CD4-positive, alpha-beta T cell treated with Interleukin-10 for 1 hour (primary cell): ENCODE results near the gene GCH1.

Source experiments
- DNase-seq: peaks from one replicate; pipeline ENCODE4 v3.0.0-alpha.2; 2020

The GCH1 gene

GRCh38 chr14:54857830-54858269 lies 44.8 kb downstream of the GCH1 start:
- DNase-seq = no peak

GRCh38 chr14:54856152-54856551 lies 46.5 kb downstream of the GCH1 start:
- no peak for DNase-seq

GRCh38 chr14:54854181-54854580 lies 48.4 kb downstream of the GCH1 start:
- DNase-seq = no peak

DNA sequence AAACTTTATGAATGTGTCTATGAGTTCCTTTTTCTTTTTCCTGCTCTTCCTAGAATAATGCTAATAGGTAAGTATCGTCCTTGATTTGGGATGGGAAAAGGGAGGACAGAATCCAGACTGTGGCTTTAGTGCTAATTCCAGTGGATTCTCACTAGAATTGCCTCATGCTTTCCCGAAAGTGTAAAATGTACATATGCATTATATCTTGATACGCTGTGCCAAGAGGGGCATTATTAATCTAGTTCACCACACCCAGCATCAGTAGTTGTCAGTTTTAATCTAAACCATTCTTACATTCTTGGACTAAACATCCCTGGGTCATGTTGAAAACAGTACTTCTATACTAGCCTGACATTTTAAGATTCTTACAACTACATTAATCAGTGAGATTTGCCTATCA lies 49.3 kb downstream of the GCH1 start:
- no peak for DNase-seq

DNA sequence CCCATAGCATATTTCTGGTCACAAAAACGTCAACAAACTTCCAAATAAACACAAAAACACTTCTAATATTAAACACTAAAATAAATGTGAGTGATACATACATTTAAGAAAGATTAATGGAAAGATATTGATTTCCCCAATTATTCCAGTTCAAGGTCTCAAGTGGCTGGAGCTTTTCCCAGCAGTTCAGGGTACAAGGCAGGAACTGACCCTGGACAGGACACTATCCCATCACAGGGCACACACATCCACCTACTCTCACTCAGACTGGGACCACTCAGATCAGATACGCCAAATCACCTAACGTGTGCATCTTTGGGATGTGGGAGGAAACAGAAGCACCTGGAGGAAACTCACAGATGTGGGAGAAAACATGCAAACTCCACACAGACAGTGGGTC lies 50.4 kb downstream of the GCH1 start:
- no peak for DNase-seq

- DNase-seq = no peak
Observed at GRCh38 chr14:54848910-54849309, 53.7 kb downstream of the GCH1 start.

DNA sequence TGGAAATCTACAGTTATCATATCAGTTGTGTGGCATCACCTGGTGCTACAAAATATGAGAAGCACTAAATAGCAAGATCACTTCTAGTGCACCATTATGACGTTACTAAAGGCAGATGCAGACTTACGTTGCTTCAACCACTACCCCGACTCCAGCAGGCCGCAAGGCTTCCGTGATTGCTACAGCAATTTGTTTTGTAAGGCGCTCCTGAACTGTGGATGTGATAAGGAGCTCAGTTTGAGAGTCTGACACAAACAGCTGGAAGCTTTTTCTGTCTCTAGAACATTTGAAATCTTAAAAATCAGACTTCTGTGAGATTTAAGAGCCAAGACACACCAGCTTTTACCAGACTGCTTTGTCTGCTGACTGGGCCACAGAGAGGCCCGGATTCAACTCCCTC lies 57.0 kb downstream of the GCH1 start:
- no peak for DNase-seq

DNA sequence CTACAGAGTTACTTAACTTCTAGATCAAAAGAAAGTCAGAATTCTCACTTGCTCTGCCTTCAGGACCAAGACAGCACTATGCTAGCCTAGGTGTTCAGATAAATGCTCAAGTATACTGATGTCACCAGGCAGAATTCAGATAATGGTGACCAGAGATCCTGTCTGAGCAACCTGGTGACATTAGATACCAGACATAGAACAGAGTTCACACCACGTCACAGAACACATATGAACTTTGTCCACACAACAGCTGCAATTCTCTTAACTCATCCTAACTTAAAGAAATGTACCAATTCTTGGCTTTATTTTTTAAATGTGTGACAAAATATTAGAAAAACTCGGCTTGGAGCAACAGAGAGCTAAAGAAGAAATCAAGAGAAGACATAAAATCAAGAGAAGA lies 58.1 kb downstream of the GCH1 start:
- no peak for DNase-seq

DNA sequence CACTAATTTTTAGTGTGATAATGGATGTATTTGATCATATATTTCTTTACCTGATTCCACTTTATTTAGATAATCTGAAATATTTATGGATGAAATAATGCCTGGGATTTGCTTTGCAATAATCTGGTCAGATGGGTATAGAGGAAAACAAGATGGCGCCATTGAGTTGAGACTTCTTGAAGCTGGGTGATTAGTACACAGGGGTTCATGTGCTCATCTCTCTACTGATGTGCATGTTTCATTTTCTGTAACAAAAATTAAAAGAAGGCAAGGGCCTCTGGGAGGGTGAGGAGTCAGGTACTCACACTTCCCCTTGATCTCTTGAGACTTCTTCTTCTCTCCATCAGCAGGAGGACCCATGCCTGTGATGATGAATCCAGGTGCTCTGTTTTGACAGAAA lies 61.8 kb downstream of the GCH1 start:
- no peak for DNase-seq

DNA sequence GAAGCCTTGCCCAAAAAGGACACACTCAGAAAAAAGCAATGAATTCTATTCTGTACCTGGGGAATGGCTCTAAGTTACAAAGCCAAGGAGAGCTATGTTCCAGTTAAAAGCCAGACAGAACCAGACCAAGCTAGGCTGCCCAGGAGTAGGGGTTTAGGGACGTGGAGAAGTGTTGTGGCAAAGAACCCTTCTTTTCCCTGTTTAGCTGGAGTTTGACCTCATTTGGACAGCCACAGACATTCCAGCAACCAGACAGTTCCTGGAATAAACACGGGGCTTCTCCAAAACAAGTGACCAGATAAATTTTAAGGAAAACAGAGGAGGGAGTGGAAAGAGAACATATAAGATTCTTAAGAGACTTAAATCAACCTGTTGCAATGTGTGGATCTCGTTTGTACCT lies 62.3 kb downstream of the GCH1 start:
- DNase-seq = no peak

DNA sequence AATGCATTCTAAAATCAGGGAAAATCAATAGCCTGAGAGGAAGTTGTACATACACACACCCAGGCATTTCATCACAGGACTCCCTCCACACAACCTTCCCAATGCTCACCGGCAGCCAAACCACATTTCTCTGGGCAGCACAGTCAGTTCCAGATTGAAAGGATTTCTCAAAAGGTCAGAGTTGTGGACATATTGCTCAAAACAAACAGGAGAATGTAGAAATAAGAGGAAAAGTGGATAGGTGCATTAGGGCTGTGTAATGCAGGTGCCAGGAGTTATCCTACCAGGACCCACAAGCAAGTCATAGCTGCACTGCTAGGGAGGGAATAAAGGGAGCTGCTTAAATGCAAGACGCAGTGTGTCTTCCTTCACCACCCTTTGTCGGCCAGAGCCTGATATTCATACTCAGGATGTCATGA lies 62.9 kb downstream of the GCH1 start:
- DNase-seq = no peak

- no peak for DNase-seq
Observed at GRCh38 chr14:54838931-54839512, 63.6 kb downstream of the GCH1 start.

DNA sequence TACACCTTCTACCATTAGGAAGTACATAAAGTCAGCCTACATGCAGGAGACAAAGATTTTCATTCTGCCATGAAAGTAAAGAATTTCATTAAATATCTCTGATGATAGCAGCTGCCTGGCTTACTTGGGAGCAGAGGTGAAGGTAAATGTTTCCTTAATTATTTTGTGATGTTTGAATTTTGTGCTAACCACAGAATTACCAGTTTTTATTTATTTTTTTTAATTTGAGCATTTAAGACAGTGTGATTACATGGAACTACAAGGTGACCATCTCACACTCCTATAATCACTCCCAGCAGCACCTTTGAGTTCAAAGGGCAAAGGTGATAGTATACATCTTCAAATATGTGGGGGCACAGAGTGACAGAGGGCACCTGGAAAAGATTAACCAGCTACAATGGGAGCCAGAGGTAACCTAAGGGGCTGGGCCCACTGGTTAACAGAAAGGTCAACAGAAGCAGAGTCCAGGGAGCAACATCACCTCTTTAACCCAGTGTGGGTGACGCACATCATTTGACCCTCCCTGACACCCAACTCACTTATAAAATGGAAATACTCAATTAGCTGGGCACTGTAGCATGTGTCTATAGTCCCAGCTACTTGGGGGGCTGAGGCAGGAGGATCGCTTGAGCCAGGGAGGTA lies 65.0 kb downstream of the GCH1 start:
- no peak for DNase-seq

DNA sequence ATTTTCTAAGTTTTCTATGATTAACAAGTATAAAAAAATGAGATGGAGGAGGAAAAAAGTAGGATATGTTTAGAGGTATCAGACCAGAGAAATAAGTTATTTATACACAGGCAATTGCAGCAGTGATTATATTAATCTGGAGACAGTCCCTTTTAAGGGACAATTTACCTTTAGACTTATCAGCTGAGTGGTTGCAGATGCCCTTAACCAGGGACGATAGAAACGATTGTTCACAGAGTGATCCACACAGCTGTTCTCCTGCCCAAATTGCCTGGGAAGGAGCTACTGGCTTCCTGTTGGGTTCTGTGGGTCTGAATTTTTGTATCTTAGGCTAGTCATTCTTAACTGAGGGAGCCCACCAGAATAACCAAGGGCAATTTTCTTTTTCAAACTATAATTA lies 66.4 kb downstream of the GCH1 start:
- no peak for DNase-seq

- DNase-seq = no peak
Observed at GRCh38 chr14:54834727-54835126, 67.9 kb downstream of the GCH1 start.

- no peak for DNase-seq
Observed at GRCh38 chr14:54834081-54834480, 68.5 kb downstream of the GCH1 start.

GRCh38 chr14:54830650-54831049 lies 72.0 kb downstream of the GCH1 start:
- no peak for DNase-seq

DNA sequence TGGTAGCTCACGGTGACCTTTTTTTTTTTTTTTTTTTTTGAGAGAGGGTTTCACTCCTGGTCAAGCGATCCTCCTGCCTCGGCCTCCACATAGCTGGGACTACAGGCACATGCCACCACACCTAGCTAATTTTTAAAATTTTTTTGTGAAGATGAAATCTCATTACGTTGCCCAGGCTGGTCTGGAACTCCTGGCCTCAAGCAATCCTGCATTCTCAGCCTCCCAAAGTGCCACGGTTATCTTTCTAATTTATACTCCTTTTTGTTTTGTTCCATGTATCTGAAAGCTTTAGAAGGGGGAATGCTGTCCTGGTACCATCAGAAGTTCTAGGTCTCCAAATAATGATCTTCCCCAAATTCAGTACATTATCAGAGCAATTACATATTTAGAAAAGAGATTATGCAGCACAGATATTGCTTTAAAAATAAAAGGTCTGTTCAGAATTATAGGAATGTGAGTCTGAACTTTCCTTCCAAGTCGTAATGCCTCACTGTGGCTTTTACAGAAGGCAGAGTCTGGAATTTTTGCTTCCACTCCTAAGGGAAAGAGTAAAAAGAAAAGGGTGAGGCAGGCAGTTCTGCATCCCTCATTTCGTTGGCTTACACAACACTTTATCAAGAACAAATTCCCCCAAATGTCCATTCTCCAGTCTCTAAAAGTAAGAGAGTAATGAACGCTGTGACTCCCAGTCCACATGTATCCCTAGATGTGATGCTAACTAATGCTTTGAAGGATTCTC lies 73.0 kb downstream of the GCH1 start:
- no peak for DNase-seq

DNA sequence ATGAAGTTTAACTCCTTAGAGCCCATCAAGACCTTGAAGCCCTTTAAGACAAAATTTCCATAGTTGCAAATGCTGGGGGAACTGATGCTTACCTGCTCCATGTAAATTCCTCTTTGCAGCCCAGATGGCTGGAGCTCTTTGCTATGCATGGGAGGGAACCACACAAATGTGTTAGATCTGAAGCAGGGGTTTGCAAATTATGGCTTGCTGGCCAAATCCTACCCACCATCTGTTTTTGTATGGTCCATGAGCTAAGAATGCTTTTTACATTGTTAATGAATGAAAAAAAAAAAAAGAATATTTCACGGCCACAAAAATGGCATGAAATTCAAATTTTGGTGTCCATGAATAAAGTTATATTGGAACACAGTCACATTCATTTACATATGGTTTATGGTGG lies 74.6 kb downstream of the GCH1 start:
- no peak for DNase-seq

DNA sequence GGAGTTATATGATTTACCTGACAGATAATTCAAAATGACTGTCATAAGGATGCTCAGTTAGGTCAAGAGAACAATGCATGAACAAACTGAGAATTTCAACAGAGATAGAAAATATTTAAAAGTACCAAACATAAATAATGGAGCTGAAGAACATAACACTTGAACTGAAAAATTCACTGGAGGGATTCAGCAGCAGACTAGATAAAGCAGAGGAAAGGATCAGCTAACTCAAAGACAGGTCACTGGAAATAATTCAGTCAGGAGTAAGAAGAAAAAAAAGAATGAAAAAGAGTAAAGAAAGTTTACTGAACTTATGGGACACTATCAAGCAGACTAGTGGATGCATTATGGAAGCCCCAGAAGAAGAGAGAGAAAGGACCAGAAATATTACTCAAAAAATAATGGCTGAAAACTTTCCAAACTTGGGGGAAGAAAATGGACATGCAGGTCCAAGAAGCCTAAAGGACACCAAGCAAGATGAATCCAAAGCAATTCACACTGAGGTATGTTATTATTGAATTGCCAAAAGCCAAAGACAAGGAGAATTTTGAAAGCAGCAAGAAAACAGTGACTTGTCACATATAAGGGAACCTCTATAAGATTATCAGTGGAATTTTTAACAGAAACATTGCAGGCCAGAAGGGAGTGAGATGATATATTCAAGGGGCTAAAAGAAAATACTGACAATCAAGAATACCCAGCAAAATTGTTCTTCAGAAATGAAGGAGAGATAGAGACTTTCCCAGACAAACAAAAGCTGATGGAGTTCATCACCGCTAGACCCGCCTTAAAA lies 78.7 kb downstream of the GCH1 start:
- DNase-seq = no peak

GRCh38 chr14:54822685-54823084 lies 79.9 kb downstream of the GCH1 start:
- no peak for DNase-seq

- no peak for DNase-seq
Observed at GRCh38 chr14:54818201-54819133, 84.2 kb downstream of the GCH1 start.
